Spleen (tissue), 11 donors: Measurements from ENCODE around the gene CRB3. TPM values are rescaled to one million over a fixed set of nuclear protein-coding genes. Genes with fewer than 3 reads are reported as not detected.
"Not testable (repeated sequence)": the region's sequence is repeated elsewhere in the genome, so short reads cannot be mapped to it uniquely, and the experiment has no call there.

ENCODE experiments used
- DNase-seq: peaks from one replicate; pipeline ENCODE4 v3.0.0-alpha.2; 2020
- H3K27ac ChIP-seq, 8 donors: fragments of 200-600 bp; sonication (generic) in 7 of 8; 1 replicate in 4 of 8; 2 replicates in 4 of 8; pipeline versions ENCODE4 v1.5.0 to v1.8.0; 2016 to 2021; ENCODE audit warnings: inconsistent platforms in 4 of 8, mild to moderate bottlenecking in 4 of 8, moderate library complexity in 1 of 8
- H3K27me3 ChIP-seq, 7 donors: fragments of 200-600 bp; sonication (generic) in 6 of 7; replicated peaks in 1 of 7; 1 replicate in 4 of 7; 2 replicates in 3 of 7; pipeline versions ENCODE4 v1.5.0 to v1.8.0; 2016 to 2021; ENCODE audit warnings: inconsistent platforms in 3 of 7, mild to moderate bottlenecking in 1 of 7
- H3K36me3 ChIP-seq, 6 donors: fragments of 200-600 bp; sonication (generic) in 5 of 6; 1 replicate in 4 of 6; 2 replicates in 2 of 6; pipeline versions ENCODE4 v1.5.0 to v1.8.0; 2016 to 2021; ENCODE audit warnings: inconsistent platforms in 2 of 6
- H3K4me1 ChIP-seq, 6 donors: fragments of 200-600 bp; sonication (generic) in 5 of 6; 1 replicate in 3 of 6; 2 replicates in 3 of 6; pipeline versions ENCODE4 v1.5.0 to v1.8.0; 2016 to 2021; ENCODE audit warnings: inconsistent platforms in 3 of 6
- H3K4me3 ChIP-seq, 8 donors: fragments of 200-600 bp; sonication (generic) in 7 of 8; 1 replicate in 4 of 8; 2 replicates in 4 of 8; pipeline versions ENCODE4 v1.5.0 to v1.8.0; 2016 to 2021; ENCODE audit warnings: inconsistent platforms in 4 of 8, mild to moderate bottlenecking in 4 of 8, moderate library complexity in 2 of 8
- H3K9me3 ChIP-seq, 8 donors: fragments of 200-600 bp; sonication (generic) in 7 of 8; 1 replicate in 4 of 8; 2 replicates in 4 of 8; pipeline versions ENCODE4 v1.5.0 to v1.8.0; 2016 to 2021; ENCODE audit warnings: inconsistent platforms in 4 of 8
- CTCF ChIP-seq, 11 experiments: fragments of 200-600 bp in 7 of 11; fragments of 450-650 bp in 4 of 11; sonication (generic) in 4 of 11; IDR thresholded peaks in 8 of 11; conservative IDR thresholded peaks in 3 of 11; 1 replicate in 7 of 11; 2 replicates in 4 of 11; pipeline versions ENCODE4 v1.4.0 to v1.8.0; 2016 to 2021; ENCODE audit warnings: antibody characterized with exemption in 11 of 11, inconsistent platforms in 4 of 11, mild to moderate bottlenecking in 1 of 11
- POLR2A ChIP-seq, 3 donors: fragments of 450-650 bp; IDR thresholded peaks; one replicate each; pipeline ENCODE4 v1.5.1; 2017; ENCODE audit warnings: antibody characterized with exemption in 3 of 3, mild to moderate bottlenecking in 1 of 3
- POLR2AphosphoS5 ChIP-seq, 3 donors: sonication (generic); formaldehyde crosslinking; IDR thresholded peaks; one replicate each; pipeline ENCODE4 v1.5.1; 2017; ENCODE audit warnings: antibody characterized with exemption in 3 of 3
- WGBS, 5 donors: extraction: QIAGEN DNeasy Blood & Tissue Kit in 3 of 5; methylation state at CpG; one replicate each; pipeline versions ENCODE4 v1.1.5 to v1.1.7; 2013 to 2018; 5-methylcytosine and 5-hydroxymethylcytosine counted together
- intact Hi-C: fragments of 100-400 bp; cut with DNase I; formaldehyde crosslinking; loops from one replicate; pipeline ENCODE4 v1.15.0; 2023; ENCODE audit warnings: low total_unique reads
- polyA plus RNA-seq, 3 donors: library from polyadenylated mRNA; stranded (reverse); fragments of 200-250 nt; gene quantifications; one replicate each; pipeline ENCODE4 v1.2.1, GENCODE V29; 2013
- total RNA-seq, 7 donors: library from RNA; depleted of rRNA in 3 of 7; stranded (reverse); fragments of >200 nt in 3 of 7; fragmentation: NEBNext Ultra II Directional in 4 of 7; extraction: Animal tissue kit (Norgen Biotek cat#: 25700) in 4 of 7; gene quantifications; one replicate each; pipeline versions ENCODE4 v1.1.0 to v1.2.1, GENCODE V29; 2016 to 2021
- donor health status: healthy with polysubstance abuse.
- donor health status: DM: no; HTN: no; CAD: no; lungs with moderate emphysema.
- donor health status: DM: no; HTN: no; CAD: no.
- donor health status: Bipolar disorder and iron deficiency.
- donor health status: healthy.
- donor health status: DM: no; HTN: no; CAD: no.
- donor health status: DM: yes; HTN: yes; CAD: no.

CRB3 gene
- total and polyA plus RNA-seq, 10 donors = 1.0 to 2.0 (median 1.2) TPM; not detected in 2

GRCh38 chr19:6501740-6502648 lies 37.9 kb downstream of the CRB3 start, which contains the start of gene TUBB4A:
TUBB4A (minus strand) TSS chr19:6502309; CDS start chr19:6502212, 97 bp downstream.
- H3K27me3 ChIP-seq = peaks cover 0 to 46% (median 14%) of the 10 kb centered on the region in 7 donors
- no peaks in the 10 kb centered on the region for H3K36me3 ChIP-seq
- intact Hi-C loops = no loop called here
- peaks cover 8 to 69% (median 42%) of the 10 kb centered on the region in 6 donors for H3K4me1 ChIP-seq
- peak within 1 kb of the TSS; percentile 47 to 78 (median 59) for H3K4me3 ChIP-seq
- DNase-seq = peak; percentile 86
- peak; percentile 62 to 74 (median 71) for TF ChIP-seq POLR2AphosphoS5 (IDR thresholded peaks at IDR 0.05)
- TF ChIP-seq POLR2A (IDR thresholded peaks at IDR 0.05) = no peak
- H3K27ac ChIP-seq = peak within 1 kb of the TSS in 6 of 8 donors; percentile 44 to 79 (median 65)
- WGBS, 5 donors = 1 to 3% (median 2%) methylated on average over 40 to 71 of the region's 71 CpGs
- no peaks in the 10 kb centered on the region for H3K9me3 ChIP-seq

GRCh38 chr19:6503407-6504201 lies 39.5 kb downstream of the CRB3 start:
- H3K9me3 ChIP-seq = no peaks in the 10 kb centered on the region
- H3K36me3 ChIP-seq = no peaks in the 10 kb centered on the region
- TF ChIP-seq CTCF (IDR thresholded peaks at IDR 0.05 in 8 of 11, conservative IDR thresholded peaks at IDR 0.05 in 3 of 11) = no peak
- peak in 1 of 3 donors; percentile 53 for TF ChIP-seq POLR2AphosphoS5 (IDR thresholded peaks at IDR 0.05)
- peak overlapping the region in 6 of 8 donors; percentile 17 to 79 (median 56) for H3K27ac ChIP-seq
- no peak overlapping the region for H3K4me3 ChIP-seq
- H3K4me1 ChIP-seq = peaks cover 8 to 68% (median 41%) of the 10 kb centered on the region in 6 donors
- WGBS, 5 donors = 64 to 86% (median 75%) methylated on average over 9 of the region's 9 CpGs
- DNase-seq = no peak
- peaks cover 0 to 46% (median 14%) of the 10 kb centered on the region in 7 donors for H3K27me3 ChIP-seq
- intact Hi-C loops = no loop called here

GRCh38 chr19:6508028-6508771 lies 44.1 kb downstream of the CRB3 start:
- not testable (repeated sequence) for DNase-seq

GRCh38 chr19:6509118-6509971 lies 45.3 kb downstream of the CRB3 start:
- DNase-seq = peak; percentile 87
- TF ChIP-seq POLR2AphosphoS5 (IDR thresholded peaks at IDR 0.05) (peak; percentile 74 to 81 (median 76)), POLR2A (IDR thresholded peaks at IDR 0.05) (no peak)
- no peaks in the 10 kb centered on the region for H3K27me3 ChIP-seq
- H3K4me1 ChIP-seq = peaks cover 0 to 29% (median 8%) of the 10 kb centered on the region in 6 donors
- 63 to 76% (median 64%) methylated on average over 20 of the region's 20 CpGs for WGBS, 5 donors
- no peak overlapping the region for H3K4me3 ChIP-seq
- H3K9me3 ChIP-seq = no peaks in the 10 kb centered on the region
- intact Hi-C loops = no loop called here
- peak overlapping the region; percentile 42 to 89 (median 79) for H3K27ac ChIP-seq
- no peaks in the 10 kb centered on the region for H3K36me3 ChIP-seq

More at GRCh38 chr19:6508028-6508771, 44.1 kb downstream of the CRB3 start:
- H3K4me3 ChIP-seq, H3K9me3 ChIP-seq, H3K36me3 ChIP-seq, intact Hi-C loops: not testable (repeated sequence)
- Histone ChIP-seq H3K4me1 (peaks cover 0 to 39% (median 18%) of the 10 kb centered on the region in 6 donors), H3K27ac (peak overlapping the region in 7 of 8 donors; percentile 71 to 89 (median 82)), H3K27me3 (peaks cover 0 to 11% (median 0%) of the 10 kb centered on the region in 7 donors)
- WGBS, 5 donors = 86 to 89% (median 87%) methylated on average over 9 of the region's 9 CpGs
